Inferior parietal cortex (tissue), 1 donor: ENCODE data around the gene HDAC4.

Experiments used
- DNase-seq: peaks from one replicate; pipeline ENCODE4 v3.0.0-alpha.2; 2016; ENCODE audit errors: extremely low spot score

Gene HDAC4

GRCh38 chr2:239222706-239223309 is 178.0 kb downstream of the HDAC4 start:
- DNase-seq: peak; percentile 72

- no peak for DNase-seq
Observed at GRCh38 chr2:239222312-239222660, 178.5 kb downstream of the HDAC4 start.

GRCh38 chr2:239220981-239221396 is 179.8 kb downstream of the HDAC4 start:
- DNase-seq: no peak

GRCh38 chr2:239220341-239220740 is 180.5 kb downstream of the HDAC4 start:
- DNase-seq: no peak

GRCh38 chr2:239216614-239217273 is 184.1 kb downstream of the HDAC4 start:
- no peak for DNase-seq

- no peak for DNase-seq
Observed at GRCh38 chr2:239215988-239216613, 184.7 kb downstream of the HDAC4 start.

GRCh38 chr2:239215136-239215925 is 185.5 kb downstream of the HDAC4 start:
- DNase-seq: no peak

- DNase-seq: no peak
Observed at GRCh38 chr2:239214725-239215124, 186.1 kb downstream of the HDAC4 start.

GRCh38 chr2:239213643-239214101 is 187.1 kb downstream of the HDAC4 start:
- DNase-seq: no peak

- no peak for DNase-seq
Observed at GRCh38 chr2:239212929-239213642, 187.7 kb downstream of the HDAC4 start.

GRCh38 chr2:239212121-239212928 is 188.5 kb downstream of the HDAC4 start:
- no peak for DNase-seq

GRCh38 chr2:239211396-239212094 is 189.3 kb downstream of the HDAC4 start:
- no peak for DNase-seq

GRCh38 chr2:239209783-239210182 is 191.0 kb downstream of the HDAC4 start:
- DNase-seq: no peak

GRCh38 chr2:239208465-239209180 is 192.2 kb downstream of the HDAC4 start:
- no peak for DNase-seq

GRCh38 chr2:239206851-239207250 is 194.0 kb downstream of the HDAC4 start:
- DNase-seq: no peak

- no peak for DNase-seq
Observed at GRCh38 chr2:239206042-239206441, 194.8 kb downstream of the HDAC4 start.

- DNase-seq: no peak
Observed at GRCh38 chr2:239204876-239205468, 195.8 kb downstream of the HDAC4 start.

- no peak for DNase-seq
Observed at GRCh38 chr2:239204136-239204875, 196.5 kb downstream of the HDAC4 start.
